Measurements from ENCODE around the gene IARS2. TPM values are rescaled to one million over a fixed set of nuclear protein-coding genes. Genes with fewer than 3 reads are reported as not detected.
"Not testable (repeated sequence)": the region's sequence is repeated elsewhere in the genome, so short reads cannot be mapped to it uniquely, and the experiment has no call there.

IARS2 gene
- total and polyA plus RNA-seq, 2 experiments from 2014 or later = 55.2 to 85.8 TPM

GRCh38 chr1:220164116-220164515, 70.2 kb downstream of the IARS2 start:
- Histone ChIP-seq H3K36me3 (replicated peaks; ENCODE audit: insufficient read depth, low read depth) (peaks cover 3% of the 10 kb centered on the region), H4K20me1 (ENCODE audit: insufficient read depth, poor library complexity, severe bottlenecking) (no peaks in the 10 kb centered on the region), H2AFZ (no peak overlapping the region), H3K4me2 (no peak overlapping the region), H3K9me2 (replicated peaks; ENCODE audit: insufficient read depth) (no peaks in the 10 kb centered on the region), H3K27ac (no peak overlapping the region), H3K4me3 (no peak overlapping the region), H3K79me2 (no peaks in the 10 kb centered on the region), H3K4me1 (ENCODE audit: insufficient read depth) (no peaks in the 10 kb centered on the region), H3K9me3 (ENCODE audit: low read depth) (no peaks in the 10 kb centered on the region), H3K27me3 (no peaks in the 10 kb centered on the region)
- 96% methylated on average over 1 of the region's 1 CpG for WGBS (ENCODE audit: low lambda C conversion rate, missing lambda C conversion rate)
- TF ChIP-seq EZH2 (IDR thresholded peaks at IDR 0.05; ENCODE audit: borderline replicate concordance) = no peak
- TF ChIP-seq EZH2phosphoT487 (IDR thresholded peaks at IDR 0.05; ENCODE audit: low read depth, severe bottlenecking, unreplicated experiment) = no peak
- TF ChIP-seq CTCF (IDR thresholded peaks at IDR 0.05; ENCODE audit: poor library complexity) = no peak
- DNase-seq (ENCODE audit: low spot score) = no peak

DNA sequence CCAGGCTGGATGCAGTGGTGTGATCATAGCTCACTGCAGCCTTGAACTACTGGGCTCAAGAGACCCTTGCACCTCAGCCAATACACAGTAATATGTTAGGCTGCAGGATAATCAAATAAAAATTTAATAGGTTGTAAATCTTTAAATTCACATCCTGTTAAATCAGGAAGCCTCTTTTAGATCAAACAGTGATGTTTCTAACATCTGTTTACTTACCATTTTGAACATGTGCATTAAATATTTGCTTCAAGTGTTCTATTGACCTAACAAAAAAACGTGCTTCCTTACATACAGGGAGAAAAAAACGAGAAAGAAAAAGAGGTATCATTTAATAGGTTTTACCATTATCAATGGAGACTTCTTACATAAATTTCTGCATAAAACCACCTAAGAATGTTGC, 70.6 kb downstream of the IARS2 start:
- Histone ChIP-seq H3K27ac (no peak overlapping the region), H4K20me1 (ENCODE audit: insufficient read depth, poor library complexity, severe bottlenecking) (no peaks in the 10 kb centered on the region), H3K9me2 (replicated peaks; ENCODE audit: insufficient read depth) (no peaks in the 10 kb centered on the region), H3K79me2 (no peaks in the 10 kb centered on the region), H3K27me3 (no peaks in the 10 kb centered on the region), H3K4me2 (no peak overlapping the region), H3K36me3 (replicated peaks; ENCODE audit: insufficient read depth, low read depth) (peaks cover 3% of the 10 kb centered on the region), H3K4me3 (no peak overlapping the region), H3K9me3 (ENCODE audit: low read depth) (no peaks in the 10 kb centered on the region), H2AFZ (no peak overlapping the region), H3K4me1 (ENCODE audit: insufficient read depth) (no peaks in the 10 kb centered on the region)
- 80% methylated on average over 2 of the region's 2 CpGs for WGBS (ENCODE audit: low lambda C conversion rate, missing lambda C conversion rate)
- no peak for DNase-seq (ENCODE audit: low spot score)
- no peak for TF ChIP-seq EZH2 (IDR thresholded peaks at IDR 0.05; ENCODE audit: borderline replicate concordance)
- no peak for TF ChIP-seq CTCF (IDR thresholded peaks at IDR 0.05; ENCODE audit: poor library complexity)
- no peak for TF ChIP-seq EZH2phosphoT487 (IDR thresholded peaks at IDR 0.05; ENCODE audit: low read depth, severe bottlenecking, unreplicated experiment)

- H3K79me2 ChIP-seq = no peaks in the 10 kb centered on the region
- no peak overlapping the region for H3K27ac ChIP-seq
- TF ChIP-seq CTCF (IDR thresholded peaks at IDR 0.05; ENCODE audit: poor library complexity) (no peak), EZH2 (IDR thresholded peaks at IDR 0.05; ENCODE audit: borderline replicate concordance) (no peak), EZH2phosphoT487 (IDR thresholded peaks at IDR 0.05; ENCODE audit: low read depth, severe bottlenecking, unreplicated experiment) (no peak)
- H3K36me3 ChIP-seq (replicated peaks; ENCODE audit: insufficient read depth, low read depth) = peaks cover 2% of the 10 kb centered on the region
- no peaks in the 10 kb centered on the region for H3K9me3 ChIP-seq (ENCODE audit: low read depth)
- no peaks in the 10 kb centered on the region for H3K4me1 ChIP-seq (ENCODE audit: insufficient read depth)
- no peak overlapping the region for H3K4me3 ChIP-seq
- no peaks in the 10 kb centered on the region for H4K20me1 ChIP-seq (ENCODE audit: insufficient read depth, poor library complexity, severe bottlenecking)
- 90% methylated on average over 4 of the region's 4 CpGs for WGBS (ENCODE audit: low lambda C conversion rate, missing lambda C conversion rate)
- H3K4me2 ChIP-seq = no peak overlapping the region
- no peaks in the 10 kb centered on the region for H3K9me2 ChIP-seq (replicated peaks; ENCODE audit: insufficient read depth)
- H2AFZ ChIP-seq = no peak overlapping the region
- no peak for DNase-seq (ENCODE audit: low spot score)
- no peaks in the 10 kb centered on the region for H3K27me3 ChIP-seq
Observed at GRCh38 chr1:220166853-220167252, 72.9 kb downstream of the IARS2 start.

DNA sequence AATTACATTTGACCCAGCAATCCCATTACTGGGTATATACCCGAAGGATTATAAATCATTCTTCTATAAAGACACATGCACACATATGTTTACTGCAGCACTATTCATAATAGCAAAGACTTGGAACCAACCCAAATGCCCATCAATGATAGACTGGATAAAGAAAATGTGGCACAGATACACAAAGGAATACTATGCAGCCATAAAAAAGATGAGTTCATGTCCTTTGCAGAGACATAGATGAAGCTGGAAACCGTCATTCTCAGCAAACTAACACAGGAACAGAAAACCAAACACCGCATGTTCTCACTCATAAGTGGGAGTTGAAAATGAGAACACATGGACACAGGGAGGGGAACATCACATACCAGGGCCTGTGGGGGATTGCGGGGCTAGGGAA, 76.0 kb downstream of the IARS2 start:
- H3K79me2 ChIP-seq; H3K9me3 ChIP-seq (ENCODE audit: low read depth); H3K36me3 ChIP-seq (replicated peaks; ENCODE audit: insufficient read depth, low read depth); H3K4me3 ChIP-seq; H3K4me1 ChIP-seq (ENCODE audit: insufficient read depth); H2AFZ ChIP-seq; H3K4me2 ChIP-seq; H3K9me2 ChIP-seq (replicated peaks; ENCODE audit: insufficient read depth); DNase-seq (ENCODE audit: low spot score); H3K27me3 ChIP-seq; H3K27ac ChIP-seq; H4K20me1 ChIP-seq (ENCODE audit: insufficient read depth, poor library complexity, severe bottlenecking): not testable (repeated sequence)
- WGBS (ENCODE audit: low lambda C conversion rate, missing lambda C conversion rate) = 97% methylated on average over 4 of the region's 4 CpGs

Measured in hepatocyte (in vitro differentiated cells).